ENCODE data around the gene MCM7.

Gene MCM7

GRCh38 chr7:100122067-100122466 lies 20.9 kb upstream of the MCM7 start:
- no peak for DNase-seq

- DNase-seq = no peak
Observed at GRCh38 chr7:100120733-100121036, 19.5 kb upstream of the MCM7 start.

- peak; percentile 85 for DNase-seq
Observed at GRCh38 chr7:100119970-100120732, 19.0 kb upstream of the MCM7 start.

GRCh38 chr7:100119072-100119969 lies 18.1 kb upstream of the MCM7 start, which contains the start of the genes CNPY4 and TAF6:
CNPY4 (plus strand) TSS chr7:100119634; CDS start chr7:100119745, 111 bp downstream.
TAF6 (minus strand) TSS chr7:100119358; CDS start chr7:100114209, 5,149 bp downstream.
- DNase-seq = peak; percentile 92

- no peak for DNase-seq
Observed at GRCh38 chr7:100118388-100119071, 17.3 kb upstream of the MCM7 start.

GRCh38 chr7:100115026-100115425 lies 13.8 kb upstream of the MCM7 start:
- DNase-seq = no peak

GRCh38 chr7:100111914-100112313 lies 10.7 kb upstream of the MCM7 start:
- DNase-seq = no peak

GRCh38 chr7:100111156-100111555 lies 10.0 kb upstream of the MCM7 start:
- DNase-seq = no peak

- no peak for DNase-seq
Observed at GRCh38 chr7:100109521-100110163, 8.4 kb upstream of the MCM7 start.

- DNase-seq = no peak
Observed at GRCh38 chr7:100107890-100108289, 6.7 kb upstream of the MCM7 start.

GRCh38 chr7:100107125-100107737 lies 6.0 kb upstream of the MCM7 start:
- DNase-seq = no peak

GRCh38 chr7:100106633-100107032 lies 5.4 kb upstream of the MCM7 start:
- DNase-seq = no peak

GRCh38 chr7:100105534-100105933 lies 4.3 kb upstream of the MCM7 start:
- no peak for DNase-seq

GRCh38 chr7:100102950-100103840 lies 2.0 kb upstream of the MCM7 start:
- DNase-seq = no peak

- peak; percentile 84 to 85 for DNase-seq
Observed at GRCh38 chr7:100100420-100101015, 679 bp downstream of the MCM7 start.

GRCh38 chr7:100099452-100099851 lies 1.7 kb downstream of the MCM7 start:
- no peak for DNase-seq

- DNase-seq = no peak
Observed at GRCh38 chr7:100098913-100099312, 2.3 kb downstream of the MCM7 start.

GRCh38 chr7:100095704-100096103 lies 5.5 kb downstream of the MCM7 start:
- DNase-seq = no peak

GRCh38 chr7:100095289-100095688 lies 5.9 kb downstream of the MCM7 start:
- DNase-seq = no peak

- no peak for DNase-seq
Observed at GRCh38 chr7:100093925-100094486, 7.2 kb downstream of the MCM7 start.

GRCh38 chr7:100093498-100093897 lies 7.7 kb downstream of the MCM7 start:
- DNase-seq = no peak

Measured in hippocampal formation (tissue), 2 donors.